ENCODE data around the gene C1QL1.
A peak's percentile ranks its signal among the peaks of the same experiment; 100 is the strongest.

Gene C1QL1

GRCh38 chr17:44988044-44988942 lies 20.2 kb upstream of the C1QL1 start:
- no peak for DNase-seq

GRCh38 chr17:44983563-44983962 lies 15.5 kb upstream of the C1QL1 start:
- DNase-seq: no peak

GRCh38 chr17:44982113-44982702 lies 14.1 kb upstream of the C1QL1 start:
- no peak for DNase-seq

- no peak for DNase-seq
These were observed 13.3 kb upstream of the C1QL1 start for GRCh38 chr17:44981221-44981968.

GRCh38 chr17:44979426-44979995 lies 11.4 kb upstream of the C1QL1 start:
- no peak for DNase-seq

- no peak for DNase-seq
These were observed 10.7 kb upstream of the C1QL1 start for GRCh38 chr17:44978807-44979206.

GRCh38 chr17:44977814-44978550 lies 9.9 kb upstream of the C1QL1 start:
- DNase-seq: no peak

- no peak for DNase-seq
These were observed 9.0 kb upstream of the C1QL1 start for GRCh38 chr17:44977065-44977464.

- DNase-seq: no peak
These were observed 8.1 kb upstream of the C1QL1 start for GRCh38 chr17:44976206-44976605.

- no peak for DNase-seq
These were observed 4.8 kb upstream of the C1QL1 start for GRCh38 chr17:44972953-44973352.

GRCh38 chr17:44971776-44972483 lies 3.8 kb upstream of the C1QL1 start:
- peak in 2 of 5 experiments; percentile 42 to 74 for DNase-seq

GRCh38 chr17:44970136-44970741 lies 2.1 kb upstream of the C1QL1 start:
- DNase-seq: peak in 1 of 5 experiments; percentile 29

GRCh38 chr17:44969144-44969780 lies 1.2 kb upstream of the C1QL1 start:
- DNase-seq: no peak

- DNase-seq: no peak
These were observed 237 bp downstream of the C1QL1 start for GRCh38 chr17:44967907-44968224.

GRCh38 chr17:44967026-44967906 lies 837 bp downstream of the C1QL1 start:
- DNase-seq: no peak

GRCh38 chr17:44966348-44967025 lies 1.6 kb downstream of the C1QL1 start:
- DNase-seq: no peak

- DNase-seq: no peak
These were observed 2.4 kb downstream of the C1QL1 start for GRCh38 chr17:44965481-44966234.

GRCh38 chr17:44961921-44962350 lies 6.2 kb downstream of the C1QL1 start:
- DNase-seq: no peak
